GM13977 (cell line): ENCODE data around the gene TSPOAP1.
A peak's percentile ranks its signal among the peaks of the same experiment; 100 is the strongest.

Experiments used
- DNase-seq: peaks from one replicate; pipeline ENCODE4 v3.0.0; 2012; ENCODE audit warnings: low spot score
- CTCF ChIP-seq: IDR thresholded peaks from 2 replicates; pipeline ENCODE4 v1.5.1; 2012; ENCODE audit warnings: mild to moderate bottlenecking, control low read depth; ENCODE audit not compliant: insufficient read depth; ENCODE audit errors: extremely low read depth, missing control alignments
- in situ Hi-C: fragments of 300-500 bp; cut with MboI; formaldehyde crosslinking; loops from one replicate; pipeline ENCODE4 v1.12.0; 2022; ENCODE audit warnings: low sequenced_read_pairs, low pct_unique_long_range_greater_than_20kb, mixed read lengths, inconsistent platforms; ENCODE audit not compliant: unreplicated experiment

Gene TSPOAP1

GRCh38 chr17:58354541-58355216, 26.1 kb upstream of the TSPOAP1 start:
- DNase-seq, result peak; percentile 5
- no peak for TF ChIP-seq CTCF
- in situ Hi-C loops, result no loop called here

DNA sequence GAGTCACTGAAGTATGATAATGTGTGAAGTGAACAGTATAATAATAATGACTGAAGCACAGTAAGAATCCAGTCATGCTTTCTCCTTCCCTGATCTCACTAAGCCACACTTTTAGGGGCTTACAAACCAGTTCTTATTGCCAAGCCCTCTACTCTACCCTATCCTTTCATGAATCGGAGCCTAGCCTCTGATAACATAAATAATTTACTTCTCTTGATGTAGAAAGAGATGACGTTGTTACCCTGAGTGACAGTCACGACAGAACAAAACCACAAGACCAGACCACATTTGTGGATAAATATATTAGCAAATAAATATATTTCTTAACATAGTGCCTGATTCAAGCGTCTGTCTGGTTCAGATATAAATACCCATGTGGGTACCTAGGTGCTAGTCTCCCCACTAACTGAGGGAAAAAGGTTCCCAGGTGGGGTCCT, 24.8 kb upstream of the TSPOAP1 start:
- in situ Hi-C loops, result no loop called here
- peak; percentile 18 for DNase-seq
- TF ChIP-seq CTCF, result no peak

DNA sequence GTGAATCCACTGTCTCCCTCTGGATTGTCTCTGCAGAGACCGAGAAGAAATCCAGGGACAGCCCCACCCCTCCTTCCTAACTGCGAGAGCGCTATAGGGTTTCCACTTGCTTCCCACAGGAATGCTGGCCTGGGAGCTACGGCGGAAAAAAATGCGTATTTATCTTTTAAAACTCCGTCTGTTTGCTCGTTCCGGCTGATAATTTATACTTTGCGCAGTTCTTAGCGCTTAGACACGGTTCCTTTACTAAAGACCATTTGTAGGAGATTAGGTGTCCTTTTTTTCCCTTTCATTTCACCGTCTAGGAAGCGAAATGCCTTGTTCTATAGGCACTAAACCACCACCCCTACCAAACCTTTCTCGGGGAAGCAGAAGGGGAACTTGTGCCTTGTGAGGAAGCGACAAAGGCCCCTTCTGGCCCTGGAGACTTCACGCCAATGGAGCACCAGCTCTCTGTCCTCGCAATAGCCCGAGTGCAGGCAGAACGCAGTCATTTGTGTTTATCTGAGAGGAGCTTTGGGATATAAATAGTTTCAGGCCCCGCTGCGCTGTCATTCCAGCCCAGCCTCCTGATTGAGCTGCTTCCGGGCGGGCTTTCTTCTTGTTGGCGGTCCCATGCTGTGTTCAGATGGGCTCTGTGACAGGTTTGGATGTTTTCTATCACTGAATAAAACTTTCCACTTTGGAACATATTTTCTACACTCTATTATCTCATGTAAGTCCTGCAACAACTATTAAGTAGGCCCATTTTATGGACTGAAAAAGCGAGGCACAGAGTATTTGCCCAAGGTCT, 24.2 kb upstream of the TSPOAP1 start:
- DNase-seq, result peak; percentile 45
- in situ Hi-C loops, result no loop called here
- TF ChIP-seq CTCF, result no peak

DNA sequence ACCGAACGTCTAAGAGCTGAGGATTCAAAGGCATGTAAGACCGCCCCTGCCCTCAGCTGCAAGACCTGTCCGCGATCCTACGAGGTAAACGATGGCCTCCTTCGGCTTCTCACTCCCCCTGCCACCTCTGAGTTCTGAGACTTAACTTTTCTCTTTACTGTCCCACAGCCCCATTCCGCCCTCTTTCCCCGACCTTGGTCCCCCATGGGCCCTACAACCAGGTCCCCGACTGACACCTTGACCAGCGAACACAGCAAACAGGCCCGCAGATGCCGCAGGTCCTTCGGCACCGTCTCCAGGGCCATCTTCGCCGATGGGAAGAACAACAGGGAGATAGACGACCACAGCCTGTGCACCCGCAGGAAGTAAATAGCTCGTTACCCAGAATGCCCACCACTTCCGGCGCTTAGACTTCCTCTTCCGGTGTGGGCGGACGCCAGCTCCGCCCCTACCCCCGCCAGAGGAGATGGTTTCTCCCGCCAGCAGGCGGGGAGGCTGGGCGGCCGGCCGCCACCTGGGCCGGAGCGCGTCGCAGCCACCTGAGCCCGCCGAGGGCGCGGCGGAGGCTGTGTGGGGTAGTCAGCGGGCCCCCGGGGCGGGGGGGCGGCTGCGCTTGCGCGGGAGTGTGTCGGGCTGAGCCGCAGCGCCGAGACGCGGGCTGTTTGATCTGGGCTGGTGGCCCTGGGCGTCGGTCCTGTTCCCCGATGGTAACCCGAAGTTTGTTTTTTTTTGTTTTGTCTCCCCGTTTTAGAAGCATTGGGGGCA, 23.4 kb upstream of the TSPOAP1 start, which contains the start of gene SUPT4H1:
Gene SUPT4H1, minus strand, starts transcription at position 371 of the 765 bp plus-strand sequence. Its CDS starts 66 bp downstream, at position 305.
- in situ Hi-C loops, result no loop called here
- no peak for TF ChIP-seq CTCF
- DNase-seq, result peak; percentile 93

DNA sequence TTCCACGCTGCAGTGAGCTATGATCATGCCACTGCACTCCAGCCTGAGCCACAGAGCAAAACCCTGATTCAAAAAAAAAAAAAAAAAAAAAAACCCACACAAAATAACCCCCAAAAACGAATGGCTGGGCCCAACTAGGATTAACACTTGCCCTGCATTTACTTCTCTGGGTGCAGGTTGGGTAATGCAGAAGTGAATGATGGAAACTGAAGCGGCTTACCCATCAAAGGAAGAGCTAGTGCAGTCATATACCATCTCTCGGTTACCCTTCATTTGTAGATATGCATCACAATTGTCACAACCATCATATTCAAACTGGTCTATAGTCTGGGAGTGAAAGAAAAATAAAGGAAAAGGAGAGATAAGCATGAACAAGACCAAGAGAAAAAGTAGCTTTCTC, 22.6 kb upstream of the TSPOAP1 start:
- in situ Hi-C loops, result no loop called here
- DNase-seq, result peak; percentile 9
- TF ChIP-seq CTCF, result no peak

DNA sequence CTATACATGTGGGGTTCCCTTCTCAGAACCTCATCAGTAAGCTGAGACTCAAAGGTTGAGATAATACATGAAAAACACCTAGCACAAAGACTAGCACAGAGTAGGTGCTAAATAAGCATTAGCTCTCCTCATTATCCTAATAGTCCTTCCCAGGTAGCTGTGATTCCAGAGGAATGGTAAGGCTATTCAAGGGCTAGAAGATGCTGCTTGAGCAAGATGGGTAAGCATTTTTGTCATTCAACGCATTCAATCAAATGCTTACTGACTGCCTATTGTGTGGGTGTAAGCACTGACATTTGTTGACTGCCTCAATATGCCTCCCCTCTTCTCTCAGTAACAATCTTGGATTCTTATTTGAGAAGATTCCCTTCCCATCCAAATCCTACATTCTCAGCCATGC, 19.4 kb upstream of the TSPOAP1 start:
- DNase-seq, result no peak
- no peak for TF ChIP-seq CTCF
- in situ Hi-C loops, result no loop called here
